Keratinocyte (primary cell): ENCODE measurements around the gene EPB41. TPM values are rescaled to one million over a fixed set of nuclear protein-coding genes. Genes with fewer than 3 reads are reported as not detected.

Experiments used
- DNase-seq: peaks from one replicate; pipeline ENCODE4 v3.0.0-alpha.2; 2011; ENCODE audit warnings: low read depth, missing footprints, low spot score
- FAIRE-seq: peaks from 2 replicates; lab custom pipeline; 2011; peaks lifted over from hg19 to GRCh38; lab: Jason Lieb, UNC
- H2AFZ ChIP-seq: 2 replicates; pipeline ENCODE4 v1.6.0; 2012; ENCODE audit warnings: low read length, control low read depth, inconsistent platforms; ENCODE audit not compliant: control insufficient read depth
- H3K27ac ChIP-seq: 2 replicates; pipeline ENCODE4 v1.5.1; 2011; ENCODE audit warnings: low read length; ENCODE audit not compliant: control insufficient read depth, insufficient read depth
- H3K27me3 ChIP-seq: 3 replicates; pipeline ENCODE4 v1.6.0; 2011; ENCODE audit warnings: low read length; ENCODE audit not compliant: control insufficient read depth, insufficient read depth; ENCODE audit errors: extremely low read depth
- H3K36me3 ChIP-seq, 2 experiments: 2 replicates in 1 of 2; 3 replicates in 1 of 2; pipeline ENCODE4 v1.5.1; 2011; ENCODE audit warnings: low read length in 2 of 2, mild to moderate bottlenecking in 1 of 2; ENCODE audit not compliant: control insufficient read depth in 2 of 2, insufficient read depth in 2 of 2; ENCODE audit errors: extremely low read depth in 1 of 2
- H3K4me1 ChIP-seq: 3 replicates; pipeline ENCODE4 v1.5.1; 2011; ENCODE audit warnings: low read length; ENCODE audit not compliant: control insufficient read depth, insufficient read depth; ENCODE audit errors: extremely low read depth
- H3K4me2 ChIP-seq: 3 replicates; pipeline ENCODE4 v1.6.0; 2011; ENCODE audit warnings: low read depth, low read length; ENCODE audit not compliant: control insufficient read depth, insufficient read depth; ENCODE audit errors: extremely low read depth
- H3K4me3 ChIP-seq, 3 experiments: fragments of 200-600 bp in 1 of 3; sonication (generic) in 1 of 3; 2 replicates in 2 of 3; 3 replicates in 1 of 3; pipeline ENCODE4 v1.5.1; 2011 to 2016; ENCODE audit warnings: low read length in 3 of 3, mild to moderate bottlenecking in 3 of 3, control low read depth in 2 of 3, inconsistent platforms in 1 of 3, low read depth in 1 of 3, mixed read lengths in 1 of 3, mixed run types in 1 of 3, moderate library complexity in 1 of 3; ENCODE audit not compliant: control insufficient read depth in 2 of 3, insufficient read depth in 2 of 3; ENCODE audit errors: extremely low read depth in 1 of 3
- H3K79me2 ChIP-seq: 2 replicates; pipeline ENCODE4 v1.6.0; 2012; ENCODE audit warnings: low read length; ENCODE audit not compliant: control insufficient read depth, insufficient read depth
- H3K9ac ChIP-seq: 3 replicates; pipeline ENCODE4 v1.6.0; 2011; ENCODE audit warnings: low read length; ENCODE audit not compliant: control insufficient read depth, insufficient read depth; ENCODE audit errors: extremely low read depth
- H3K9me1 ChIP-seq: 3 replicates; pipeline ENCODE4 v1.6.0; 2011; ENCODE audit warnings: low read length; ENCODE audit not compliant: control insufficient read depth, insufficient read depth; ENCODE audit errors: extremely low read depth
- H3K9me3 ChIP-seq: 2 replicates; pipeline ENCODE4 v1.5.1; 2012; ENCODE audit warnings: low read depth, low read length; ENCODE audit not compliant: control insufficient read depth
- H4K20me1 ChIP-seq: 3 replicates; pipeline ENCODE4 v1.6.0; 2011; ENCODE audit warnings: low read length; ENCODE audit not compliant: control insufficient read depth, insufficient read depth; ENCODE audit errors: extremely low read depth
- CTCF ChIP-seq, 3 experiments: IDR thresholded peaks in 1 of 3; conservative IDR thresholded peaks in 1 of 3; optimal IDR thresholded peaks in 1 of 3; 2 replicates in 2 of 3; 3 replicates in 1 of 3; pipeline versions ENCODE3 to v1.5.1; 2011; ENCODE audit warnings: low read length in 3 of 3, mild to moderate bottlenecking in 3 of 3, moderate library complexity in 2 of 3, control low read depth in 1 of 3, inconsistent platforms in 1 of 3; ENCODE audit not compliant: insufficient read depth in 2 of 3; ENCODE audit errors: extremely low read depth in 1 of 3
- EZH2 ChIP-seq: IDR thresholded peaks from one replicate; pipeline ENCODE4 v1.6.1; 2012; ENCODE audit warnings: inconsistent platforms, mild to moderate bottlenecking, low read length, moderate library complexity
- dilution Hi-C: fragments of 300-500 bp; cut with MboI; formaldehyde crosslinking; loops from one replicate; pipeline ENCODE4 v1.7.0; 2020; ENCODE audit warnings: low sequenced_read_pairs; ENCODE audit not compliant: extremely low pct_ligation_motif_present
- polyA plus RNA-seq, 5 experiments: library from polyadenylated mRNA; depleted of rRNA in 3 of 5; stranded (reverse) in 3 of 5; stranded (forward) in 1 of 5; unstranded in 1 of 5; fragments of >200 nt; gene quantifications; 1 replicate in 1 of 5; 2 replicates in 3 of 5; 3 replicates in 1 of 5; pipeline versions ENCODE4 v1.2.1 to v1.2.3, GENCODE V29; 2011 to 2012; ENCODE audit warnings: missing spikeins in 2 of 5, low read depth in 1 of 5, low replicate concordance in 1 of 5

EPB41 gene
- polyA plus RNA-seq, 1 donor (not counting 4 experiments of a cell fraction or from before 2014, with no cell fraction given) = 21.1 TPM

- no peak overlapping the region for H3K4me3 ChIP-seq
- H3K9me3 ChIP-seq = no peaks in the 10 kb centered on the region
- H3K27ac ChIP-seq = no peak overlapping the region
- H3K9me1 ChIP-seq = no peaks in the 10 kb centered on the region
- H4K20me1 ChIP-seq = no peaks in the 10 kb centered on the region
- no peaks in the 10 kb centered on the region for H3K27me3 ChIP-seq
- no peaks in the 10 kb centered on the region for H3K79me2 ChIP-seq
- H3K4me1 ChIP-seq = no peaks in the 10 kb centered on the region
- H3K36me3 ChIP-seq = no peaks in the 10 kb centered on the region
- no peak for FAIRE-seq
- TF ChIP-seq CTCF (optimal IDR thresholded peaks at IDR 0.05 in 1 of 3, IDR thresholded peaks at IDR 0.05 in 1 of 3, conservative IDR thresholded peaks at IDR 0.05 in 1 of 3; ENCODE audit: extremely low read depth in 1 of 3, insufficient read depth in 2 of 3, low read length in 3 of 3) (no peak), EZH2 (no peak)
- no peak overlapping the region for H3K9ac ChIP-seq
- no peak overlapping the region for H3K4me2 ChIP-seq
- H2AFZ ChIP-seq = no peak overlapping the region
- no peak for DNase-seq
- dilution Hi-C loops = no loop called here
These were observed 132.8 kb downstream of the EPB41 start for GRCh38 chr1:29047142-29047541.

GRCh38 chr1:29050166-29050565 lies 135.8 kb downstream of the EPB41 start:
- no peak overlapping the region for H3K4me3 ChIP-seq
- no peak for DNase-seq
- H3K27ac ChIP-seq = no peak overlapping the region
- H4K20me1 ChIP-seq = no peaks in the 10 kb centered on the region
- dilution Hi-C loops = no loop called here
- no peaks in the 10 kb centered on the region for H3K79me2 ChIP-seq
- FAIRE-seq = no peak
- no peaks in the 10 kb centered on the region for H3K9me1 ChIP-seq
- no peaks in the 10 kb centered on the region for H3K4me1 ChIP-seq
- no peaks in the 10 kb centered on the region for H3K9me3 ChIP-seq
- TF ChIP-seq EZH2 (no peak), CTCF (optimal IDR thresholded peaks at IDR 0.05 in 1 of 3, IDR thresholded peaks at IDR 0.05 in 1 of 3, conservative IDR thresholded peaks at IDR 0.05 in 1 of 3; ENCODE audit: extremely low read depth in 1 of 3, insufficient read depth in 2 of 3, low read length in 3 of 3) (no peak)
- H3K36me3 ChIP-seq = peaks cover 0 to 2% of the 10 kb centered on the region in 2 experiments
- no peak overlapping the region for H3K9ac ChIP-seq
- no peak overlapping the region for H3K4me2 ChIP-seq
- H3K27me3 ChIP-seq = no peaks in the 10 kb centered on the region
- H2AFZ ChIP-seq = no peak overlapping the region
